ENCODE data around the gene HDAC9. TPM values are rescaled to one million over a fixed set of nuclear protein-coding genes. Genes with fewer than 3 reads are reported as not detected.

HDAC9 gene
- total RNA-seq, 2 donors from 2014 or later, result 1.5 to 4.0 TPM

DNA sequence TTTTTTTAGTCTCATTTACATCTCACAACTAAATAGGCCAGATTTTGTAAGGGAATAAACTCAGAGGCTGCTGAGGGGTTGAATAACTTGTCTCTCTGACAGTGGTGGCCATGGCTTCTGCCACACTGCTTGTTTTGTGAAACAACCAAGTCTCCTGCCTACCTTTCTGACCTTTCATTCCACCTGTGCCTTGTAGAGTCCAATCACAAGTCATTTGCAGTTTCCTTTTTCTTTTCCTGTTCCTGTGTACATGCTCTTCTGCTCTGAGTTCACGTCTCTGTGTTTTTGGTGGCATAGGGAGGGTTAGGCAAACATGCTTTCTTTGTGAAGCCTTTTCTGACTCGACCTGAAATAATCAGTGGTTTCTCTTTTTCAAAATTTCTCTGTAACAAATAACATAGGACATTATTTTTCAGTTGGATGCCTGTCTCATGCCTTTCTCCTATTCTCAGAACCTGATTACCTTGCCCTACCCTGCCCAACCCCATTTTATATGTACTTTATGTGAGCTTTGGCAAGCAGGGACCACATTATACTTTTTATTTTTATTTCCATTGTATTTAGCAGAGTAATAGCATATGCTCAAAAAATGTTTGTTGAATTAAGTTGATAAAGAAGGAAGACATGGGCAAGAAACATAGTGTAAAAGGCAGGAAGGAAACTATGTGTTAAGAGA, 81.7 kb downstream of the HDAC9 start:
- DNase-seq, result no peak
- no peak overlapping the region for H3K27ac Mint-ChIP-seq
- H3K9me3 Mint-ChIP-seq, result no peaks in the 10 kb centered on the region
- Histone ChIP-seq H3K9me3 (ENCODE audit: control insufficient read depth, low read length) (no peaks in the 10 kb centered on the region), H3K27ac (ENCODE audit: low read depth, low read length) (no peak overlapping the region), H3K9ac (ENCODE audit: extremely low read depth, low read length, poor library complexity, severe bottlenecking) (no peak overlapping the region), H3K36me3 (ENCODE audit: control insufficient read depth, insufficient read depth, low read length) (no peaks in the 10 kb centered on the region), H3K4me3 (ENCODE audit: low read length) (no peak overlapping the region), H3K4me1 (ENCODE audit: control insufficient read depth, insufficient read depth, low read length) (no peaks in the 10 kb centered on the region), H3K27me3 (ENCODE audit: control insufficient read depth, insufficient read depth, low read length, poor library complexity, severe bottlenecking) (no peaks in the 10 kb centered on the region)
- TF ChIP-seq, protein P1, sequence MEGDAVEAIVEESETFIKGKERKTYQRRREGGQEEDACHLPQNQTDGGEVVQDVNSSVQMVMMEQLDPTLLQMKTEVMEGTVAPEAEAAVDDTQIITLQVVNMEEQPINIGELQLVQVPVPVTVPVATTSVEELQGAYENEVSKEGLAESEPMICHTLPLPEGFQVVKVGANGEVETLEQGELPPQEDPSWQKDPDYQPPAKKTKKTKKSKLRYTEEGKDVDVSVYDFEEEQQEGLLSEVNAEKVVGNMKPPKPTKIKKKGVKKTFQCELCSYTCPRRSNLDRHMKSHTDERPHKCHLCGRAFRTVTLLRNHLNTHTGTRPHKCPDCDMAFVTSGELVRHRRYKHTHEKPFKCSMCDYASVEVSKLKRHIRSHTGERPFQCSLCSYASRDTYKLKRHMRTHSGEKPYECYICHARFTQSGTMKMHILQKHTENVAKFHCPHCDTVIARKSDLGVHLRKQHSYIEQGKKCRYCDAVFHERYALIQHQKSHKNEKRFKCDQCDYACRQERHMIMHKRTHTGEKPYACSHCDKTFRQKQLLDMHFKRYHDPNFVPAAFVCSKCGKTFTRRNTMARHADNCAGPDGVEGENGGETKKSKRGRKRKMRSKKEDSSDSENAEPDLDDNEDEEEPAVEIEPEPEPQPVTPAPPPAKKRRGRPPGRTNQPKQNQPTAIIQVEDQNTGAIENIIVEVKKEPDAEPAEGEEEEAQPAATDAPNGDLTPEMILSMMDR (conservative IDR thresholded peaks at IDR 0.05), result no peak
- no peaks in the 10 kb centered on the region for H3K36me3 Mint-ChIP-seq (ENCODE audit: low read depth)
- 78 to 90% methylated on average over 1 to 2 of the region's 2 CpGs for WGBS, 2 experiments (ENCODE audit: insufficient coverage in 1 of 2, insufficient read length in 1 of 2)
- H3K27me3 Mint-ChIP-seq (ENCODE audit: insufficient read depth), result no peaks in the 10 kb centered on the region
- no peaks in the 10 kb centered on the region for H3K4me1 Mint-ChIP-seq
- H3K4me3 Mint-ChIP-seq, result no peak overlapping the region

DNA sequence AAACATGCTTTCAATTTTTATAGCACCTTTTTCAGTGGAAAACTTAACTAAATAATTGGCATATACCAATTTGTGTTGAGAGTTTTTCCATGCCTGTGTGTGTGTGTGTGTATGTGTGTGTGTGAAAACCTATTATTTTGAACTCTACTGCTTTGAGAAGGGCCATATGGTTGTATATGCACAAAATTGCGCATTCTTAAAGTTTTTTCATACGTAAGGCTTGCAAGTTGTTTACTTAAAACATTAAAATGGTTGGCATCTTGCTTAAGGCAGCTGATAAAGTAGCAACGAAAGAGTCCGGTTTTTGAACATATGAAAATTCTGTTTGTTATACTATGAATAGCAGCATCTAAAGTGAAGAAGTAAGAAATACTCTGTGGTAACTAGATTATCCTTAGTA, 84.1 kb downstream of the HDAC9 start:
- no peaks in the 10 kb centered on the region for H3K4me1 Mint-ChIP-seq
- no peaks in the 10 kb centered on the region for H3K9me3 Mint-ChIP-seq
- H3K4me3 Mint-ChIP-seq, result no peak overlapping the region

GRCh38 chr7:18580950-18581349, 85.4 kb downstream of the HDAC9 start:
- H3K4me3 Mint-ChIP-seq, result no peak overlapping the region
- H3K27me3 Mint-ChIP-seq (ENCODE audit: insufficient read depth), result no peaks in the 10 kb centered on the region
- peaks cover 6% of the 10 kb centered on the region for H3K4me1 Mint-ChIP-seq
- Histone ChIP-seq H3K36me3 (ENCODE audit: control insufficient read depth, insufficient read depth, low read length) (no peaks in the 10 kb centered on the region), H3K27me3 (ENCODE audit: control insufficient read depth, insufficient read depth, low read length, poor library complexity, severe bottlenecking) (no peaks in the 10 kb centered on the region), H3K9ac (ENCODE audit: extremely low read depth, low read length, poor library complexity, severe bottlenecking) (no peak overlapping the region), H3K4me3 (ENCODE audit: low read length) (no peak overlapping the region), H3K27ac (ENCODE audit: low read depth, low read length) (peak overlapping the region; percentile 56), H3K9me3 (ENCODE audit: control insufficient read depth, low read length) (no peaks in the 10 kb centered on the region), H3K4me1 (ENCODE audit: control insufficient read depth, insufficient read depth, low read length) (no peaks in the 10 kb centered on the region)
- no peaks in the 10 kb centered on the region for H3K36me3 Mint-ChIP-seq (ENCODE audit: low read depth)
- no peaks in the 10 kb centered on the region for H3K9me3 Mint-ChIP-seq
- 84% methylated on average over 1 of the region's 1 CpG; no CpG with 5 or more reads in 1 of the 2 experiments for WGBS, 2 experiments (ENCODE audit: insufficient coverage in 1 of 2, insufficient read length in 1 of 2)
- TF ChIP-seq, protein P1 (conservative IDR thresholded peaks at IDR 0.05), result no peak
- no peak for DNase-seq
- peak overlapping the region; percentile 46 for H3K27ac Mint-ChIP-seq

More for the DNA sequence above, 84.1 kb downstream of the HDAC9 start:
- H3K36me3 Mint-ChIP-seq (ENCODE audit: low read depth), result no peaks in the 10 kb centered on the region
- H3K27me3 Mint-ChIP-seq (ENCODE audit: insufficient read depth), result no peaks in the 10 kb centered on the region
- no peak overlapping the region for H3K27ac ChIP-seq (ENCODE audit: low read depth, low read length)
- 95 to 100% methylated on average over 2 to 4 of the region's 4 CpGs for whole genome bisulfite sequencing, 2 experiments (ENCODE audit: insufficient coverage in 1 of 2, insufficient read length in 1 of 2)
- no peaks in the 10 kb centered on the region for H3K36me3 ChIP-seq (ENCODE audit: control insufficient read depth, insufficient read depth, low read length)
- H3K27ac Mint-ChIP-seq, result no peak overlapping the region
- no peaks in the 10 kb centered on the region for H3K9me3 ChIP-seq (ENCODE audit: control insufficient read depth, low read length)
- no peak overlapping the region for H3K4me3 ChIP-seq (ENCODE audit: low read length)
- no peaks in the 10 kb centered on the region for H3K27me3 ChIP-seq (ENCODE audit: control insufficient read depth, insufficient read depth, low read length, poor library complexity, severe bottlenecking)
- TF ChIP-seq, protein P1 (conservative IDR thresholded peaks at IDR 0.05), result no peak
- no peak overlapping the region for H3K9ac ChIP-seq (ENCODE audit: extremely low read depth, low read length, poor library complexity, severe bottlenecking)
- no peak for DNase-seq
- no peaks in the 10 kb centered on the region for H3K4me1 ChIP-seq (ENCODE audit: control insufficient read depth, insufficient read depth, low read length)
